ENCODE measurements around the gene SCUBE1.

SCUBE1 gene

DNA sequence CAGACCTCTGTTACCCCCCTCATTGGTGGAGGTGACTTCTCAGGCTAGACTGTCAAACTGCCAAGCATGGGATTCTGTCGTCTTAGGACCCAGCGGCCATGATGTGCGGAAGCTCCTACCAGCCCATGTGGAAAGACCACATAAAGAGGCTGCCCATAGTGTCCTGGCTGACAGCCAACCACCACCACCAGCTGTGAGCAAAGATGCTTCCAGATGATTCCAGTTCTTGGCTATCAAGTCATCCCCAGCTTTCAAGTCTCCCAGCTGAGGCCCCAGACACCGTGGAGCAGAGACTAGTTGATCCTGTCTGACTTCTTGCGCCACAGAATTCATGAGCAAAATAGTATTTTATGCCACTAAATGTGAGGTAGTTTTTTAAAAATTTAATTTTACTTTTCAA is 32.9 kb downstream of the SCUBE1 start:
- Mint-ChIP-seq H3K4me3 (no peak overlapping the region), H3K36me3 (no peaks in the 10 kb centered on the region), H3K27me3 (peaks cover 23% of the 10 kb centered on the region), H3K27ac (no peak overlapping the region), H3K4me1 (no peaks in the 10 kb centered on the region), H3K9me3 (no peaks in the 10 kb centered on the region)
- DNase-seq (ENCODE audit: low spot score in 2 of 2) = no peak
- ATAC-seq (ENCODE audit: low read depth) = no peak

GRCh38 chr22:43308836-43309235 is 34.3 kb downstream of the SCUBE1 start:
- Mint-ChIP-seq H3K4me1 (no peaks in the 10 kb centered on the region), H3K4me3 (no peak overlapping the region), H3K36me3 (no peaks in the 10 kb centered on the region), H3K9me3 (no peaks in the 10 kb centered on the region), H3K27ac (no peak overlapping the region), H3K27me3 (peaks cover 33% of the 10 kb centered on the region)
- no peak for DNase-seq (ENCODE audit: low spot score in 2 of 2)
- no peak for ATAC-seq (ENCODE audit: low read depth)

DNA sequence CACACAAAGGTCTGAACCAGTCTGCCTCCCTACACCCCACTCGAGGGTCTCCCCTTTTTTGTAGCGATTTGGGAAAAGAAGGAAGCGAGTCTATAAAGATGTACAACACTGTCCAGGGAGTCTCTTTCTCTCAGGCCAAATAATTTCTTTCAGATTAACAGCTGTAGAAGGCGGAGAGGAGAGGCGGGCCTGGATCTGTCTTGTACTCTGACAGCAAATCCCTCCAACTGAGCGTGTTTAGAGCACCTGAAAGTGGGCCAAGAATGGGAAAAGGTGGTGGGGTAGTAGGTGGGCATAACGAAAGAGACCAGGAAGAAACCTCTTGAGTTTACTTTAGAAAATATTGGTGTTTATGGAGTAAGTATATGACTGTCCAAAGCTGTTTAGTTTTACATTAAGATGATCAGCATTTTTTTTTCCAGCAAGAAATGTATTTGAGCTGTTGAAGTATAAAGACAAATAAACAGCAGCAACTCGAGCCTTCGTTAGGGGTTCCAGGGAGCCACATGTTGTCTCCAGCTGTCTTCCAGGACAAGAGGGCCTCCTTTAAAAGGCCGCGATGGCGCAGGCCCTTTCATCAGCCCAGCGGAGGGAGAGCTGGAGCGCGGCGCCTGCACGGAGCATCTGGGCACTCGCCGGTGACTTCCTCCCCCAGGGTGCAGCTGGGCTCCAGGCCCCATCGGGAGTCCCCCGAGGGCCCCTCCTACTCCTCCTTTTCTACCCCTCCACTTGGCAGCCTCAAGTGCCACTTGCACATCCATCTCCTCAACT is 34.9 kb downstream of the SCUBE1 start:
- Mint-ChIP-seq H3K36me3 (no peaks in the 10 kb centered on the region), H3K27me3 (peaks cover 36% of the 10 kb centered on the region), H3K27ac (no peak overlapping the region), H3K9me3 (no peaks in the 10 kb centered on the region), H3K4me3 (no peak overlapping the region), H3K4me1 (no peaks in the 10 kb centered on the region)
- DNase-seq (ENCODE audit: low spot score in 2 of 2) = no peak
- no peak for ATAC-seq (ENCODE audit: low read depth)

DNA sequence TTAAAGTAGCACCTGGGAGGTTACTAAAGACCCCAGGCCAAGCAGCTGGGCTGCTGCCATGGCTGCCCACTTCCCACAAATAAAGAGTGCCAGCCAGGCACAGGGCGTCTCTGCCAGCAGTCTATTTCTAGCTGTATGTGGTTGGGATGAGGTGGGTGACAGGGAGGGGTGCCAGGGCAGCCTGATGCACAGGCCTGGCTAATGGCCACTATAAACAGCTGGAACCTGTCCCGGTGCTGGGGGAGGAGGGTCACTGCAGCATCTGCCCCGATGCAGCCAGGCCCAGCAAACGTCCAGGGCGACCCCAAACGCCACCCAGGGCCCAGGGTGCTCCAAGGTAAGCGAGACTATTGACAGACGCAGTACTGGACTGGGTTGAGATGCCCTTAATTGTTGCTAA is 37.4 kb downstream of the SCUBE1 start:
- H3K27me3 Mint-ChIP-seq = peaks cover 36% of the 10 kb centered on the region
- H3K27ac Mint-ChIP-seq = no peak overlapping the region
- H3K36me3 Mint-ChIP-seq = no peaks in the 10 kb centered on the region

GRCh38 chr22:43304831-43305590 is 38.2 kb downstream of the SCUBE1 start:
- Mint-ChIP-seq H3K4me3 (no peak overlapping the region), H3K27ac (no peak overlapping the region), H3K4me1 (no peaks in the 10 kb centered on the region)

More for the DNA sequence above, 37.4 kb downstream of the SCUBE1 start:
- Mint-ChIP-seq H3K4me1 (no peaks in the 10 kb centered on the region), H3K4me3 (no peak overlapping the region), H3K9me3 (no peaks in the 10 kb centered on the region)
- DNase-seq (ENCODE audit: low spot score in 2 of 2) = no peak
- no peak for ATAC-seq (ENCODE audit: low read depth)

DNA sequence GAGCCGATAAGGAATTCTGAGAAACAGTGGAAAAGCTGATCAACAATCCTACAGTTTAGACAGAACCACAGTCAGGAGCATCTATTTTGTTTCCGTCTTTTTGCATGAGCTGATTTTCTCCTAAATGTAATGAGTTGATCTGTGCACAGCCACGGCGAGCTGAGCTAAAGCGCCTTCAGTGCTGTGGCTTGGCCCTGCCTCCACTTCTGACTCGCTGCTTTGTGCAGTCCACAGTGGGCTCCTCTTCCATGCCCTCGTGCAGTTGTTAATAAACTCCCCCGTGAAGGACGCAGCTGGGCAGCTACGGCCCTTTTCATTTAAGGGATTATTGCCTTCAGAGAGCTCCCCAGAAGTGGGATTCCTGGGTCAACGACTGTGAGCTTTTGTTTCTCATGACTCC is 39.4 kb downstream of the SCUBE1 start:
- Mint-ChIP-seq H3K4me1 (no peaks in the 10 kb centered on the region), H3K36me3 (no peaks in the 10 kb centered on the region), H3K4me3 (no peak overlapping the region), H3K9me3 (no peaks in the 10 kb centered on the region), H3K27ac (no peak overlapping the region), H3K27me3 (peaks cover 32% of the 10 kb centered on the region)
- DNase-seq (ENCODE audit: low spot score in 2 of 2) = no peak
- ATAC-seq (ENCODE audit: low read depth) = no peak

More at GRCh38 chr22:43304831-43305590, 38.2 kb downstream of the SCUBE1 start:
- DNase-seq (ENCODE audit: low spot score in 2 of 2) (no peak), ATAC-seq (ENCODE audit: low read depth) (no peak)
- Mint-ChIP-seq H3K36me3 (no peaks in the 10 kb centered on the region), H3K9me3 (no peaks in the 10 kb centered on the region), H3K27me3 (peaks cover 33% of the 10 kb centered on the region)

DNA sequence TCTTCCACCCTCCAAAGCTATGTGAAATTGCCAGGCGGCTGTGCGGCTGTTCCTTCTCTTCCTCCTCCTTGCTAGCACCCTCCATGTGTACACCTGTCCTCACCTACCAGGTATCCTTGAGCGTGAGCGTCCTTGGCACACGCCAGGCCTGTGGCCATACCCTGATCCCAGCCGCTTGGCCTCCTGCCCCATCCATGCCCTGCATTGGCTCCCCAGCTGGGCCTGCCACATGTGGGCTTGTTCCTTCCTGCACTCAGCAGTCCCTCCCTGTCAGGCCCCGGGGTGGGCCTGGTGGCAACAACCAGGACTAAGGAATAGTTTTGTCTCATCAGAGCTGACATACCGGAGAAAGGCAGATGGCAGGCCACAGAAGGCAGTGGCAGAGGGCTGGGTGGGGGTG is 40.0 kb downstream of the SCUBE1 start:
- Mint-ChIP-seq H3K4me3 (no peak overlapping the region), H3K27me3 (peaks cover 30% of the 10 kb centered on the region), H3K4me1 (no peaks in the 10 kb centered on the region), H3K27ac (no peak overlapping the region), H3K9me3 (no peaks in the 10 kb centered on the region), H3K36me3 (no peaks in the 10 kb centered on the region)
- no peak for DNase-seq (ENCODE audit: low spot score in 2 of 2)
- no peak for ATAC-seq (ENCODE audit: low read depth)

- Mint-ChIP-seq H3K27me3 (peaks cover 30% of the 10 kb centered on the region), H3K27ac (no peak overlapping the region), H3K9me3 (no peaks in the 10 kb centered on the region), H3K4me3 (no peak overlapping the region), H3K36me3 (no peaks in the 10 kb centered on the region), H3K4me1 (no peaks in the 10 kb centered on the region)
- no peak for DNase-seq (ENCODE audit: low spot score in 2 of 2)
- ATAC-seq (ENCODE audit: low read depth) = no peak
Observed at GRCh38 chr22:43302531-43303041, 40.6 kb downstream of the SCUBE1 start.

- ATAC-seq (ENCODE audit: low read depth) (no peak), DNase-seq (ENCODE audit: low spot score in 2 of 2) (no peak)
- H3K9me3 Mint-ChIP-seq = no peaks in the 10 kb centered on the region
- no peaks in the 10 kb centered on the region for H3K4me1 Mint-ChIP-seq
- no peak overlapping the region for H3K27ac Mint-ChIP-seq
- no peaks in the 10 kb centered on the region for H3K36me3 Mint-ChIP-seq
- no peak overlapping the region for H3K4me3 Mint-ChIP-seq
- peaks cover 28% of the 10 kb centered on the region for H3K27me3 Mint-ChIP-seq
Observed at GRCh38 chr22:43301866-43302265, 41.3 kb downstream of the SCUBE1 start.

DNA sequence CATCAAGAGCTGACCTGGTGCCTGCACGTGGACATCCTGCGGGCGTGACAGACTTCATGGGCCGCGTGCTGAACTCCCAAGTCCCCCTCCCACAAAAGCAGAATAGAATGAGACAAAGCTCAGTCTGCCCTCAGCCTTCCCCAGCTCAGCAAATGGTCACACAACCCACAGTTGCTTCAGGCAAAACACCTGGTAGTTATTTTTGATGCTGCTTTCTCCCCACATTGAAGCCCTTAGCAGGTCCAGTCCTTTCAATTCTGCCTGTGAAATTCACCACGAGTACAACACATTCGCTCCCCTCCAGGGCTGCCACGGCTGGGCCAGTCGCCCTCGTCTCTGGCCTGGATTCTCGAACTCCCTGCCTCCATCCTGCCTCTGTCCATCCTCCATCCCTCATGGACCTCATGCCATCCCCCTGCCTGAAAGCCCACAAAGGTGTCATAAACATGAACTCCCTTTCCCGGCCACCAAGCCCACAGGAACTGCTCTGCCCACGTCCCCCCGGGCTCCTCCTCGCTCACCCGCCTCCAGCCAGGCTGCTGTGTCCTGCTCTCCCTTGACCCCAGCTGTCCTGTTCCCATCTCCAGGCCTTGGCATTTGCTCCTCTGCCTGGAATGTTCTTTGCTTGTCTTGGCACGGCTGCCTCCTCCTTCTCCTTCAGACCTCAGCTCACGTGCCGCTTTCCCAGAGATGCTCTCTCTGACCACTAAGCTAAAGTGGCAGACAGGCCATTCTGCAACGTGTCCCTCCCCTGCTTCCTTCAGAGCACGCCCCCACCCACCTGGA is 42.1 kb downstream of the SCUBE1 start:
- Mint-ChIP-seq H3K4me3 (no peak overlapping the region), H3K36me3 (no peaks in the 10 kb centered on the region), H3K9me3 (no peaks in the 10 kb centered on the region), H3K4me1 (no peaks in the 10 kb centered on the region), H3K27me3 (peaks cover 25% of the 10 kb centered on the region), H3K27ac (no peak overlapping the region)
- DNase-seq (ENCODE audit: low spot score in 2 of 2) = no peak
- no peak for ATAC-seq (ENCODE audit: low read depth)

DNA sequence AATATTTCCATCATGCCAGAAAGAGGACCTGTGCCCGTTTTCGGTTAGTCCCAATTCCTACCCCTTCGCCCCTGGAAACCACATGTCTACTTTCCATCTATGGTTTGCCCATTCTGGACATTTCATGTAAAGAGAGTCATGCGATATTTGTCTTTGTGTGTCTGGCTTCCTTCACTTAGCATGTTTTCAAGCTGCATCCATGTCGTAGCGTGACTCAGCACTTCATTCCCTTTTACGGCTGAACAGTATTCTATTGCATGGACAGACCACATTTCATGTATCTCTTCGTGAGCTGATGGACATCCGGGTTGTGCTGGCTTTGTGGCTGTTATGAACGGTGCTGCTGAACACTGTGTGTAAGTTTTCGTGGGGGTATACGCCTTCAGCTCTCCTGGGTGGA is 43.4 kb downstream of the SCUBE1 start:
- no peak overlapping the region for H3K4me3 Mint-ChIP-seq
- ATAC-seq (ENCODE audit: low read depth) = no peak
- H3K9me3 Mint-ChIP-seq = no peaks in the 10 kb centered on the region
- no peaks in the 10 kb centered on the region for H3K4me1 Mint-ChIP-seq
- no peak for DNase-seq (ENCODE audit: low spot score in 2 of 2)
- H3K27me3 Mint-ChIP-seq = peaks cover 22% of the 10 kb centered on the region
- no peaks in the 10 kb centered on the region for H3K36me3 Mint-ChIP-seq
- H3K27ac Mint-ChIP-seq = no peak overlapping the region

- peaks cover 13% of the 10 kb centered on the region for H3K27me3 Mint-ChIP-seq
- H3K4me3 Mint-ChIP-seq = no peak overlapping the region
- H3K36me3 Mint-ChIP-seq = no peaks in the 10 kb centered on the region
- no peaks in the 10 kb centered on the region for H3K9me3 Mint-ChIP-seq
- no peak overlapping the region for H3K27ac Mint-ChIP-seq
- H3K4me1 Mint-ChIP-seq = no peaks in the 10 kb centered on the region
- DNase-seq (ENCODE audit: low spot score in 2 of 2) (no peak), ATAC-seq (ENCODE audit: low read depth) (no peak)
Observed at GRCh38 chr22:43298062-43298801, 44.9 kb downstream of the SCUBE1 start.

DNA sequence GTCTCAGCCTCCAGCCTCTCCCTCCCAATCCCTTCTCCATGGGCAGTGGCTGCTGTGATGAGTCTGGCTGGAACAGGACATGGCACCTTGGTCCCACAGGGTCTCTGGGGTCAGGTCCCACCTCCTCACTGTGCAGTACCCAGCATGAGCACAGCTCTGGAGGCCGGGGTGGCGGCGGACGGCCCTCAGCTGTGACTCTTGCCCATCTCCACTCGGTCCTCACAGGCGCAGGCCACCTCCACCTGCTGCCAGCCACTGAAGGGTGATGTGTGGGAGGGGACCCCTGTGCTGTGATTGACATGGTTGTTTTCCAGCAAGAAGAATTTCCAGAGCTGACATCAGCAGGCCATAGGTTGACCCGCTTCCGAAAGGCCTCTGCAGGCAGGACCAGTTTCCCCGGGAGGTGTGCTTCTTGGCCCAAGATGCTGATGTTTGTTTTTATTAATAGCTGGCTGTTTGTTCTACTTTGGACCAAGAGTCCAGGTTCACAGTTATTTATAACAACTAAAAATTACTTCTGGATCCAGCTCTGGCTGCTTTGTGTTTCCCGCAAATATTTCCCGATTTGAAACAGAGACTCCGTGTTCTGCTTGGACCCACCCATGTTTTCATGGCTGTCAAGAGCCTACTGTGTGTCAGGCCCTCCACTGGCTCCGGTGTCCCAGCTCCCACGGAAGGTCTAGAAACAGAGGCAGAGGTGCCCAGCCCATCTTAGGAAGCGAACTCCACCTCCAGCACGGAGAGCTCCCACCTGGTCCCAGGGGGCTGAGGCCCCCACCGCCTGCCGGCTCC is 45.7 kb downstream of the SCUBE1 start:
- Mint-ChIP-seq H3K4me3 (no peak overlapping the region), H3K27me3 (peaks cover 12% of the 10 kb centered on the region)
- no peak for ATAC-seq (ENCODE audit: low read depth)

More for the DNA sequence above, 45.7 kb downstream of the SCUBE1 start:
- no peaks in the 10 kb centered on the region for H3K9me3 Mint-ChIP-seq
- no peaks in the 10 kb centered on the region for H3K36me3 Mint-ChIP-seq
- no peak overlapping the region for H3K27ac Mint-ChIP-seq
- DNase-seq (ENCODE audit: low spot score in 2 of 2) = no peak
- no peaks in the 10 kb centered on the region for H3K4me1 Mint-ChIP-seq

All from memory B cell (primary cell).